Neutrophil (primary cell): Measurements from ENCODE around the gene SLC9A6.

Experiments
- H3K27ac ChIP-seq: fragments of 200-600 bp; sonication (generic); 2 replicates; pipeline ENCODE4 v1.5.1; 2016; ENCODE audit warnings: mild to moderate bottlenecking, moderate library complexity
- H3K27me3 ChIP-seq: fragments of 200-600 bp; sonication (generic); 2 replicates; pipeline ENCODE4 v1.6.0; 2016; ENCODE audit warnings: mild to moderate bottlenecking
- H3K36me3 ChIP-seq: fragments of 200-600 bp; sonication (generic); 2 replicates; pipeline ENCODE4 v1.5.1; 2017
- H3K4me1 ChIP-seq, 2 experiments: fragments of 200-600 bp in 1 of 2; sonication (generic) in 1 of 2; 1 replicate in 1 of 2; 2 replicates in 1 of 2; pipeline versions ENCODE4 v1.5.1 to v1.6.1; 2013 to 2016; ENCODE audit warnings: low read depth in 1 of 2, low read length in 1 of 2, mild to moderate bottlenecking in 1 of 2, moderate library complexity in 1 of 2; ENCODE audit not compliant: control insufficient read depth in 1 of 2, insufficient read depth in 1 of 2
- H3K4me3 ChIP-seq, 2 experiments: fragments of 200-600 bp in 1 of 2; sonication (generic) in 1 of 2; 1 replicate in 1 of 2; 2 replicates in 1 of 2; pipeline ENCODE4 v1.5.1; 2013 to 2016; ENCODE audit warnings: low read depth in 1 of 2, low read length in 1 of 2, mild to moderate bottlenecking in 1 of 2, moderate library complexity in 1 of 2
- H3K9me3 ChIP-seq: fragments of 200-600 bp; sonication (generic); 2 replicates; pipeline ENCODE4 v1.5.1; 2016
- TF ChIP-seq, protein P1 (sequence below): fragments of 200-600 bp; sonication (generic); IDR thresholded peaks from 2 replicates; pipeline ENCODE4 v1.5.1; 2016; ENCODE audit warnings: antibody characterized with exemption

The SLC9A6 gene

DNA sequence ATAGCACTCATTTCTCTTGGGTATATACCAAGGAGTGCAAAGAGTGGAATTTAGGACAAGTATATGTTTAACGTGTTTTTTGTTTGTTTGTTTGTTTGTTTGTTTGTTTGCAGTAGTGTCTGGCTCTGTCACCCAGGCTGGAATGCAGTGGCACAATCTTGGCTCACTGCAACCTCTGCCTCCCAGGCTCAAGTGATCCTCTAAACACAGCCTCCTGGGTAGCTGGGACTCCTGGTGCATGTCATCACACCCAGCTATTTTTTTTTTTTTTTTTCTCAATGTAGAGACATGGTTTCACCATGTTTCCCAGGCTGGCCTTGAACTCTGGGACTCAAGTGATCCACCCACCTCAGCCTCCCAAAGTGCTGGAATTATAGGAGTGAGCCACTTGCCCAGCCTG, 50.4 kb downstream of the SLC9A6 start:
- no peak overlapping the region for H3K4me3 ChIP-seq
- no peak overlapping the region for H3K27ac ChIP-seq
- H3K9me3 ChIP-seq: no peaks in the 10 kb centered on the region
- H3K27me3 ChIP-seq: no peaks in the 10 kb centered on the region
- TF ChIP-seq, protein P1, sequence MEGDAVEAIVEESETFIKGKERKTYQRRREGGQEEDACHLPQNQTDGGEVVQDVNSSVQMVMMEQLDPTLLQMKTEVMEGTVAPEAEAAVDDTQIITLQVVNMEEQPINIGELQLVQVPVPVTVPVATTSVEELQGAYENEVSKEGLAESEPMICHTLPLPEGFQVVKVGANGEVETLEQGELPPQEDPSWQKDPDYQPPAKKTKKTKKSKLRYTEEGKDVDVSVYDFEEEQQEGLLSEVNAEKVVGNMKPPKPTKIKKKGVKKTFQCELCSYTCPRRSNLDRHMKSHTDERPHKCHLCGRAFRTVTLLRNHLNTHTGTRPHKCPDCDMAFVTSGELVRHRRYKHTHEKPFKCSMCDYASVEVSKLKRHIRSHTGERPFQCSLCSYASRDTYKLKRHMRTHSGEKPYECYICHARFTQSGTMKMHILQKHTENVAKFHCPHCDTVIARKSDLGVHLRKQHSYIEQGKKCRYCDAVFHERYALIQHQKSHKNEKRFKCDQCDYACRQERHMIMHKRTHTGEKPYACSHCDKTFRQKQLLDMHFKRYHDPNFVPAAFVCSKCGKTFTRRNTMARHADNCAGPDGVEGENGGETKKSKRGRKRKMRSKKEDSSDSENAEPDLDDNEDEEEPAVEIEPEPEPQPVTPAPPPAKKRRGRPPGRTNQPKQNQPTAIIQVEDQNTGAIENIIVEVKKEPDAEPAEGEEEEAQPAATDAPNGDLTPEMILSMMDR: no peak
- H3K4me1 ChIP-seq: no peaks in the 10 kb centered on the region
- peaks cover 14% of the 10 kb centered on the region for H3K36me3 ChIP-seq

DNA sequence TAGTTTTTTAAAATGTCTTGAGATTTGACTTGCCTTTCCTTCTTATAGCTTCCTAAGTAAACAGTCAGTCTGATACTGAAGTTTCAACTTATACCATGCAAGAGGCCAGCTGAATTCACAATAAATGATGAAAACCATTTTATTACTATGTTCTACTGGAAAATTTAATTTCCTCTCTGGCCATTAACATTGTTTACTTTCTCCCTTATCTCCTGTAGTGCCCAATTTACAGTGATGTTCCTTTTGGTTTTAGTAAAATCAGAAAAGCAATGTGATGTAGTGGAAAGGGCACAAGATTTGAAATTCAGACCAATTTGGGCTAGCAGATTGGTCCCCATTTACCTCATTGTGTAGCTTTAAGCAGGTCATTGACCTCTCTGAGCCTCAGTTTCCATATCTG, 54.2 kb downstream of the SLC9A6 start:
- TF ChIP-seq, protein P1: no peak
- Histone ChIP-seq H3K9me3 (no peaks in the 10 kb centered on the region), H3K4me1 (no peaks in the 10 kb centered on the region), H3K27me3 (no peaks in the 10 kb centered on the region), H3K36me3 (peaks cover 2% of the 10 kb centered on the region), H3K4me3 (no peak overlapping the region), H3K27ac (no peak overlapping the region)

DNA sequence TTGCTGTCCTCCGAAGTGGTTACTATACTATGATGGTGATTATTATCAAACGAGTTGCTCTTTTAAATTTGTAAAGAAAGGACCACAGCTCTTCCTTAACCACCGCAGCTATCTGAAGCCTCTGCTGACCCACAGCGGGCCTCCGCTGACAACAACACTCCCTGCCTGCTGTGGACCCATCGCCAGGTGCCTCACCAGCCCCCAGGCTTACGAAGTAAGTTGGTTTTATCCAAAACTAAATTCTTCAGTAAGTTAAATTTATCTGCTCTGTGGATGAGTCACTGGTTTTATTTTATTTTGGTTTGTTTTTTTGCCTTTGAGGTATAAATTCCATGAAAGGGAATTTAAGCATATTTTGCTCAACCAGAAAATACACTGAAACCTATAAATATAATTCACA, 54.7 kb downstream of the SLC9A6 start:
- peaks cover 7% of the 10 kb centered on the region for H3K36me3 ChIP-seq
- no peaks in the 10 kb centered on the region for H3K4me1 ChIP-seq
- no peak overlapping the region for H3K27ac ChIP-seq
- H3K9me3 ChIP-seq: no peaks in the 10 kb centered on the region
- TF ChIP-seq, protein P1: no peak
- H3K4me3 ChIP-seq: no peak overlapping the region
- no peaks in the 10 kb centered on the region for H3K27me3 ChIP-seq

DNA sequence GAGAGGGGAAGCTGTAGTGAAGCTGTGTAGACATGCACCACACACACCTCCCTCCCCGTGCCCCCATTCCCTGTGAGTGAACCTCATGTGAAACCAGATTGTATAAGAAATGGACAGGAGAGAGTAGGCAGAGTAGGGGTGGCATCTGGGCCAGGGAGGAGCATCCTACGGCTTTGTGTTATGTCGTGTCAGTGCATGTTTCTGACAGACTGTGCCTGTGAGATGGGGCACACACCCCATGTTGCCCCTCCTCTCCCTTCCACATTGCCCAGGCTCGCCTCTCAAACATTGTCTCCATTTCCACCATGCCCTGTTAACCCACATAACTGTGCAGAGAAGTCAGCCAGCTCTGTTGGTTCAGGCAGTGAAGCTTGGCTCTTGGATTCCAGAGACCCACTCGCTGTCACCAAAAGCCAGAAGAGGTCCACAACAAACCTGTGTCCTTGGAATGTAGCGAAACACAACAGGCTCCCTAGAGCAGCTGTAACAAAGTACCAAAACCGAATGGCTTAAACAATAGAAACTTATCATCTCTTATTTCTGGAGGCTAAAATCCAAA, 56.1 kb downstream of the SLC9A6 start:
- no peak overlapping the region for H3K27ac ChIP-seq
- H3K4me3 ChIP-seq: no peak overlapping the region
- no peaks in the 10 kb centered on the region for H3K27me3 ChIP-seq
- no peaks in the 10 kb centered on the region for H3K9me3 ChIP-seq
- H3K4me1 ChIP-seq: no peaks in the 10 kb centered on the region
- peaks cover 12% of the 10 kb centered on the region for H3K36me3 ChIP-seq
- TF ChIP-seq, protein P1: no peak

DNA sequence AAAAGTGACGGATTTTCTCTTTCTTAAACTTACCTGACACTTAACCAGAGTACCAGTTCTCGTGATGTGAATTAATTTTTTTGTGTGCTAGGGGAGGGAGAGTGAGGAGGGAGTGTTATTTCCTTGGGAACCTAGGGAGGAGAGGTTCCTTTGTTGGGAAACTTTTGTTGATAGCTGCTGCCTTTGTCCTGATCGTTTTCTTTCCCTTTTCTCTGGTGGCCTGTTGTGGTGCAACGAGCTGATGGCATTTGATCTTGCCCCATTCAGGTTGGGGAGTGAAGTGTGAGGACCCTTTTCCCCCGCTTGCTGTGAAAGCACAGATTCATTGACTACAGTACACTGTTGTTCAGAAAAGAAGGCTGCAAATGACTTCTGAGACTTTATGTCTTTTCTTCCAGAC, 59.8 kb downstream of the SLC9A6 start:
- H3K36me3 ChIP-seq: peaks cover 12% of the 10 kb centered on the region
- TF ChIP-seq, protein P1: no peak

More for the DNA sequence above, 59.8 kb downstream of the SLC9A6 start:
- Histone ChIP-seq H3K4me1 (no peaks in the 10 kb centered on the region), H3K9me3 (no peaks in the 10 kb centered on the region), H3K27ac (no peak overlapping the region), H3K4me3 (no peak overlapping the region), H3K27me3 (no peaks in the 10 kb centered on the region)
